Small intestine (tissue), 7 donors: ENCODE results near the gene NOL9. TPM values are rescaled to one million over a fixed set of nuclear protein-coding genes. Genes with fewer than 3 reads are reported as not detected.

ENCODE experiments used
- DNase-seq, 2 donors: peaks; one replicate each; pipeline versions ENCODE4 v3.0.0 to v3.0.0-alpha.2; 2013
- FAIRE-seq: peaks from 2 replicates; lab custom pipeline; 2012; peaks lifted over from hg19 to GRCh38; lab: Jason Lieb, UNC
- H3K27ac ChIP-seq, 3 donors: one replicate each; pipeline ENCODE4 v1.5.1; 2013; ENCODE audit warnings: low read length in 2 of 3, mild to moderate bottlenecking in 2 of 3, control low read depth in 1 of 3, inconsistent platforms in 1 of 3, low read depth in 1 of 3, moderate library complexity in 1 of 3
- H3K27me3 ChIP-seq, 3 donors: one replicate each; pipeline ENCODE4 v1.6.1; 2013; ENCODE audit warnings: low read length in 3 of 3, inconsistent platforms in 1 of 3; ENCODE audit not compliant: control insufficient read depth in 3 of 3, insufficient read depth in 3 of 3
- H3K36me3 ChIP-seq, 3 donors: one replicate each; pipeline ENCODE4 v1.6.1; 2013; ENCODE audit warnings: low read length in 3 of 3, inconsistent platforms in 1 of 3, low read depth in 1 of 3, mild to moderate bottlenecking in 1 of 3, moderate library complexity in 1 of 3; ENCODE audit not compliant: control insufficient read depth in 3 of 3, insufficient read depth in 2 of 3
- H3K4me1 ChIP-seq, 3 donors: one replicate each; pipeline ENCODE4 v1.6.1; 2013; ENCODE audit warnings: low read length in 2 of 3, inconsistent platforms in 1 of 3, low read depth in 1 of 3, mild to moderate bottlenecking in 1 of 3, moderate library complexity in 1 of 3; ENCODE audit not compliant: control insufficient read depth in 3 of 3, insufficient read depth in 2 of 3
- H3K4me3 ChIP-seq, 3 donors: one replicate each; pipeline ENCODE4 v1.5.1; 2013; ENCODE audit warnings: low read length in 3 of 3, control low read depth in 1 of 3, inconsistent platforms in 1 of 3, low read depth in 1 of 3, mild to moderate bottlenecking in 1 of 3, moderate library complexity in 1 of 3
- H3K9me3 ChIP-seq, 2 donors: one replicate each; pipeline ENCODE4 v1.6.1; 2013; ENCODE audit warnings: low read depth in 1 of 2, low read length in 1 of 2; ENCODE audit not compliant: control insufficient read depth in 2 of 2, insufficient read depth in 1 of 2
- WGBS, 3 donors: extraction: QIAGEN DNeasy Blood & Tissue Kit; methylation state at CpG; one replicate each; pipeline ENCODE4 v1.1.7; 2013; 5-methylcytosine and 5-hydroxymethylcytosine counted together
- polyA plus RNA-seq, 4 donors: library from polyadenylated mRNA; stranded (reverse) in 3 of 4; unstranded in 1 of 4; fragments of 200-250 nt in 3 of 4; fragments of 120-200 nt in 1 of 4; gene quantifications; one replicate each; pipeline versions ENCODE4 v1.2.1 to v1.2.3, GENCODE V29; 2013
- donor health status: healthy with polysubstance abuse.
- donor health status: control.
- donor health status: control.
- donor health status: Bipolar disorder and iron deficiency.
- donor health status: healthy.

NOL9 gene
- polyA plus RNA-seq, 4 donors = 1.6 to 12.1 (median 3.9) TPM

DNA sequence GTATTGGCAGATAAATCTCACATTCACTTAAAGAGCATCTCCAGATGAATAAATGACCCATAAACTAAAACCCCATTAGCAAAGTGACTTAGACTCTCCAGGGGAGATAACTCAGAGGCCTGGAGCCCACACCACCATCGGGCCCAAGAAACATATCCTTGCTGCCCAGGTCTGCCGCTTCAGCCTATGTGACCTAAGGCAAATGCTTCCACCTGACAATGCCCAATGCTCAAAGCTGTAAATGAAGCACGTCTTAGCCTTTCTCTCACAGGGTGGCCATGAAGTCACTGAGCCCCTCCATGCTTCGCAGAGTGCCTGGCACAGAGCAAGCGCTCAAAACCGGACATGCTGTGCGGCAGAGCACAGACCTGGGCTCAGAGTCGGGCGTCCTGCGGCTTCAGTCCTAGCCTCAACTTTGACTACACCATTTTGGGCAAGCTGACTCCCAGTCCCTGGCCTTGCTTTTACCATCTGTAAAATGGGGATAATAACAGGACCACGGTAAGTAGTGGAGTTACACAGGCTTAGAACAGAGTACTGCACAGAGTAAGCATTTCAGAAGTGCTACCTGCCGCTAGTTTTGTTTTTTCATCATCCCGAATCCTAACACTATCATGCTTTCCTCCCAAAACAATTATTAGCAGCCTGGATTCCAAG, 23.7 kb downstream of the NOL9 start:
- H3K4me1 ChIP-seq = no peaks in the 10 kb centered on the region
- FAIRE-seq (no peak), DNase-seq (no peak)
- peaks cover 8 to 61% (median 16%) of the 10 kb centered on the region in 3 donors for H3K36me3 ChIP-seq
- H3K27me3 ChIP-seq = no peaks in the 10 kb centered on the region
- H3K27ac ChIP-seq = no peak overlapping the region
- WGBS, 3 donors = 96 to 98% (median 97%) methylated on average over 13 of the region's 13 CpGs
- H3K9me3 ChIP-seq = no peaks in the 10 kb centered on the region
- no peak overlapping the region for H3K4me3 ChIP-seq

DNA sequence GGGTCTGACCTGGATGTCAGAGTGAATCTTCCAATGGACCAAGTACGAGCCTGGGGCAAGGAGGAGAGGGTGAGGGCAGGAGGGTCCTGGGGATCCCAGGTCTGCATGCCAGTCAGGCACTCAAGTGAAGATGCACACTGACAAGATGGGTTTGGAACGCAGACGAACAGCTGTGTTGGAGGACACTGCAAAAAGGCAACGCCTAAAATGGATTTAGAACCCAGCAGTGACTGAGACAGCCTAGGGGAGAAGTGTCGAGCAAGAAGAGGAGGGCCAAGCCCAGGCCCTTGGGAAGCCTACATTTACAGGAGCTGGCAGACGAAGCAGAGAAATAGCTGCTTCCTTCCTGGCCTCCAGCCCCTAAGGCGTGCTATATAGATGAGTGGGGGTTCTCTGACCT, 25.8 kb downstream of the NOL9 start:
- WGBS, 3 donors = 90 to 93% (median 92%) methylated on average over 7 of the region's 7 CpGs
- no peak for FAIRE-seq
- H3K36me3 ChIP-seq = peaks cover 10 to 58% (median 14%) of the 10 kb centered on the region in 3 donors

DNA sequence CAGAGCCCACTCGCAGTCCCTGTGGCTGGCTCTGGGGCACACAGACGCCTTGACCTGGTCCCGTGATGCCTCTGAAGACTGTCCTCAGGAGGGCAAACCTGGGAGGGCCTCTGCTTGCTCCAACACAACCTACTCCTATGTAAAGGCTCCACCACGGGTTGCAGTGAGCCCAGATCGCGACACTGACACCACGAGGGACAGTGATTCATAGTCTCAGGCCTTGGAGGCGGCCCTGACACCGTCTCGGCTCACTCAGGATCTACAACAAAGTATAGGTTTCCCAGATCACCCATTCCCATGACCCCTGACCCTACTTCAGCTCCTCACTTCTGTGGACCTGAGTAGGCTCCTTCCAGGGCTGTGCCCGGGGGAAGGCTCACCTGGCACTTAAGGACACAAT, 28.0 kb downstream of the NOL9 start:
- FAIRE-seq (no peak), DNase-seq (no peak)
- no peaks in the 10 kb centered on the region for H3K27me3 ChIP-seq
- no peaks in the 10 kb centered on the region for H3K4me1 ChIP-seq
- H3K9me3 ChIP-seq = no peaks in the 10 kb centered on the region
- H3K27ac ChIP-seq = no peak overlapping the region
- H3K4me3 ChIP-seq = no peak overlapping the region
- 80 to 87% (median 86%) methylated on average over 11 of the region's 11 CpGs for WGBS, 3 donors
- peaks cover 5 to 43% (median 7%) of the 10 kb centered on the region in 3 donors for H3K36me3 ChIP-seq

More for the DNA sequence above, 25.8 kb downstream of the NOL9 start:
- DNase-seq = no peak
- Histone ChIP-seq H3K4me1 (no peaks in the 10 kb centered on the region), H3K9me3 (no peaks in the 10 kb centered on the region), H3K27ac (no peak overlapping the region), H3K4me3 (no peak overlapping the region), H3K27me3 (no peaks in the 10 kb centered on the region)

DNA sequence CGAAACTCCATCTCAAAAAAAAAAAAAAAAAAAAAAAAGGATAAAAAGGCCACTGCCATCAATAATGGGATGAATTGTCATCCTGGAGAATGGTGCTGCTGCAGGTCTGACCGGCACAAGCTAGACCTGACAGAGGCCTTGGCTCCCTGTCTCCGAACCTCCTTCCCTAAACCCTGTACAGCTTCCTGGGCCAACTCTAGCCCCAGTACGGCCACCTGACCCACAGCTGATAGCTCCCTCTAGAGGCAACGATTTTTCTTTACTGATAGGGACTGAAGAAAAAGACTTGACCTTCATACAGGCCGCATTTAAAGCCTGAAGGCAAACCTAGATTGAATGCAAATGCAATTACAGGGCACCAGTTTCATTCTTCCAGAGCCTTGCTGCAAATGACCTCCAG, 30.7 kb downstream of the NOL9 start:
- no peaks in the 10 kb centered on the region for H3K27me3 ChIP-seq
- H3K4me3 ChIP-seq = no peak overlapping the region
- WGBS, 3 donors = 48 to 57% (median 49%) methylated on average over 5 to 6 of the region's 6 CpGs
- H3K4me1 ChIP-seq = no peaks in the 10 kb centered on the region
- no peaks in the 10 kb centered on the region for H3K9me3 ChIP-seq
- no peak overlapping the region for H3K27ac ChIP-seq
- H3K36me3 ChIP-seq = peaks cover 5 to 35% (median 5%) of the 10 kb centered on the region in 3 donors
- no peak for FAIRE-seq
- DNase-seq = peak; percentile 37 to 45

DNA sequence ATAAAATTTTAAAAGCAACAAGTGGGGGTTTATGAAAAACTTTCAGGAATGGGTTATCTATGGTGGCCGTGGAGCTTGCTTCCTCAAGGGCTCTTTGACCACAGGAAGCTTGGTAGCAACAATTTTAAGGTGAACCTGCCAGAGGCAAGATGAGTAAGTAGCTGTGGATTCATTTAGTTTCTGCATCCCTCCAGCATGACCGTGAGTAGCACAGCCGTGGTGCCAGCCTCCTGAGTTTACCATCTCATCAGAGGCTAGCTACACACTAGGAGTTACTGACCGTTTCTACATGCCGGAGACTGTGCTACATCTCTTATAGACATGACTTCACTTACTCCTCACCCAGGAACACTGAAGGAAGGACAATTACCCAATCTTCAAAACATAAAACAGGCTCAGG, 32.8 kb downstream of the NOL9 start:
- Histone ChIP-seq H3K27ac (no peak overlapping the region), H3K9me3 (no peaks in the 10 kb centered on the region), H3K4me3 (no peak overlapping the region), H3K27me3 (no peaks in the 10 kb centered on the region), H3K4me1 (no peaks in the 10 kb centered on the region), H3K36me3 (peaks cover 3 to 19% (median 4%) of the 10 kb centered on the region in 3 donors)
- FAIRE-seq (no peak), DNase-seq (no peak)
- whole genome bisulfite sequencing, 3 donors = 71 to 78% (median 74%) methylated on average over 5 of the region's 5 CpGs

DNA sequence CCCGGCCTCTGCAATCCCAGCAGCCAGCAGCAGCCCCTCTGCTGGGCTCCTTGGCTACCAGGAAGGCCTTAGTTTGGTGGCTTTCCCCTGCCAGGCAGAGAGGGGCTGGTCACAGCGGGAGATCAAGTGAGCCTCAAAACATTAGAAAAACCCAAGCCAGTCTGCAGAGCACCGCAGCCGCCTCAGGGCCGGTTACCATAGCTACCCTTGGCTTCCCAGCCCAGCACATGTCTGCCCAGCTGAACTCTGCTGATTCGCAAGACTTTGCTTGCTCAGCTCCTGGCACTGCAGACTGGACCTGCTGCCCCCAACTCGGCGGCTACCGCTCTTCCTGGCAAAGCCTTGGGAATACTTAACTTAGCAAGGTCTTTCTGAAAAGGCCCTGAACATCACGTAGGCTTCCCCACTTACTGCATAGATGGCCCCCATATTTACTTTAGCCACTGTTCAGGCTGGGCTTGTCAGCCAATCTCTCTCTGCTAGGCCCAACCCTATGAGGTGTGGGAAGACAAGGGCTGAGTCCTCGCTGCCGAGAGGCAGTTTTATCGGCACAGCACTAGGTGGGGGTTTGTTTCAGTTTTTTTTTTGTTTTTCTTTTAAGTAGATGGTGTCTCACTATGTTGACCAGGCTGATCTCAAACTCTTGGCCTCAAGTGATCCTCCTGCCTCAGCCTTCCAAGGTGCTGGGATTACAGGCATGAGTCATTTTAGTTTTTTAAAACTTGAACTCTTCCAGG, 34.2 kb downstream of the NOL9 start:
- H3K9me3 ChIP-seq = no peaks in the 10 kb centered on the region
- FAIRE-seq (no peak), DNase-seq (no peak)
- H3K36me3 ChIP-seq = peaks cover 1 to 8% (median 2%) of the 10 kb centered on the region in 3 donors
- no peak overlapping the region for H3K27ac ChIP-seq
- H3K4me3 ChIP-seq = no peak overlapping the region
- H3K4me1 ChIP-seq = no peaks in the 10 kb centered on the region
- no peaks in the 10 kb centered on the region for H3K27me3 ChIP-seq
- 47 to 68% (median 67%) methylated on average over 13 of the region's 13 CpGs for WGBS, 3 donors

DNA sequence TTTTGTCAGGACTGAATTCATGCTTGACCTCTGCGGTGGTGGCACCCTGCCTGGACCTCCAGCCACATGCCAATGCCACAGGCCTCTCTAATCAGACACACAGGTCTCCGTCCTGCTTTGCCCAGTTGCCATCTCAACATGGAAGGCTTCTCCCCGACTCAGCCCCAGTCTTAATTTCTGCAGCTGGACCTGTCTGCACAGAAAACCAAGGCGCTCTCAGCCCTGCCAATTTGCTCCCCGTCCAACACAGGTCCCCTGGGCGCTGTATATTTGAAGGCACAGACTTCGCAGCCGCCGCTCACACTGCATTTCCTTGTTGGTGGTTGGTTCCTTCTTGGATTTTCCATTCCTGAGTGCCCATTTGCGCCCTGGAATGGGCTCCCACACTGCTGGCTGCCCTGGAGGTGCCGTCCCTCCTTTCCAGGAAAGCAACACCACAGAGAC, 34.8 kb downstream of the NOL9 start:
- Histone ChIP-seq H3K4me1 (no peaks in the 10 kb centered on the region), H3K27ac (no peak overlapping the region), H3K9me3 (no peaks in the 10 kb centered on the region), H3K36me3 (peaks cover 0 to 6% (median 0%) of the 10 kb centered on the region in 3 donors), H3K27me3 (no peaks in the 10 kb centered on the region), H3K4me3 (no peak overlapping the region)
- WGBS, 3 donors = 74 to 85% (median 80%) methylated on average over 11 of the region's 11 CpGs
- FAIRE-seq (no peak), DNase-seq (no peak)

DNA sequence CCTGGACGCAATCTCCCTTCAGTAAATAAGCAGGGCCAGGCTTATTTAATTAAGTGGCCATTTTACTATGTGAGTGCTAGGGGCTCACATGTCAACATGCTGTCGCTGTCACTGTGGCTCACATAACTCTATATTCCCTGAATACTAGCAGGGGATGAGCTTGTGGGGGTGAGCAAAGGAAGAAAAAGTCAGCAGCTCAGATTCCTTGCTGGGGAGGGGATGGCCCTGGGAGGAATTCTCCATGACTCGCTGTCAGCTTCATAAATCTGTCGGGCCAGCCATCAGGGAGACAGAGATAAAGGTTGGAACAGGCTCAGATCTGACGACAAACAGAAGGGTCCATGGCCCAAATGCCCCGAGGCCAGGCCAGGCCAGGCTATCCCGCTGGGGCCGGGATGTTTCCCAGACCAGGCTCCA, 36.9 kb downstream of the NOL9 start:
- FAIRE-seq (no peak), DNase-seq (no peak)
- Histone ChIP-seq H3K27me3 (no peaks in the 10 kb centered on the region), H3K36me3 (peaks cover 0 to 3% (median 0%) of the 10 kb centered on the region in 3 donors), H3K4me3 (no peak overlapping the region), H3K4me1 (no peaks in the 10 kb centered on the region), H3K27ac (no peak overlapping the region), H3K9me3 (no peaks in the 10 kb centered on the region)
- 60 to 65% (median 65%) methylated on average over 8 of the region's 8 CpGs for WGBS, 3 donors
